GM19239 (cell line): ENCODE results near the gene RPS6KA2.
A peak's percentile ranks its signal among the peaks of the same experiment; 100 is the strongest.

Experiments used
- DNase-seq: peaks from one replicate; pipeline ENCODE4 v3.0.0; 2011; ENCODE audit warnings: low spot score; ENCODE audit not compliant: insufficient read length
- FAIRE-seq: peaks from 2 replicates; lab custom pipeline; 2011; peaks lifted over from hg19 to GRCh38; lab: Jason Lieb, UNC

The RPS6KA2 gene

GRCh38 chr6:166627033-166627874, at the start of gene RPS6KA2:
Gene RPS6KA2 (minus strand): TSS chr6:166627251. CDS start chr6:166627019, 232 bp downstream.
- DNase-seq (peak; percentile 95), FAIRE-seq (peak; percentile 98)

- DNase-seq, result no peak
- no peak for FAIRE-seq
These were observed 49.3 kb upstream of the RPS6KA2 start for GRCh38 chr6:166676270-166676860.

- DNase-seq, result no peak
- no peak for FAIRE-seq
These were observed 48.7 kb upstream of the RPS6KA2 start for GRCh38 chr6:166675736-166676135.

- FAIRE-seq (no peak), DNase-seq (no peak)
These were observed 46.3 kb upstream of the RPS6KA2 start for GRCh38 chr6:166673309-166673708.

- DNase-seq (no peak), FAIRE-seq (no peak)
These were observed 45.7 kb upstream of the RPS6KA2 start for GRCh38 chr6:166672624-166673206.

GRCh38 chr6:166672146-166672545, 45.1 kb upstream of the RPS6KA2 start:
- FAIRE-seq, result no peak
- no peak for DNase-seq

GRCh38 chr6:166671434-166672081, 44.5 kb upstream of the RPS6KA2 start:
- FAIRE-seq, result no peak
- no peak for DNase-seq

GRCh38 chr6:166670894-166671293, 43.8 kb upstream of the RPS6KA2 start:
- DNase-seq (no peak), FAIRE-seq (no peak)

GRCh38 chr6:166670013-166670412, 43.0 kb upstream of the RPS6KA2 start:
- no peak for FAIRE-seq
- DNase-seq, result no peak

- no peak for FAIRE-seq
- no peak for DNase-seq
These were observed 41.0 kb upstream of the RPS6KA2 start for GRCh38 chr6:166667796-166668610.

GRCh38 chr6:166664135-166664534, 37.1 kb upstream of the RPS6KA2 start:
- FAIRE-seq, result no peak
- no peak for DNase-seq

- DNase-seq, result no peak
These were observed 36.5 kb upstream of the RPS6KA2 start for GRCh38 chr6:166663568-166663967.

GRCh38 chr6:166662690-166663089, 35.6 kb upstream of the RPS6KA2 start:
- DNase-seq (no peak), FAIRE-seq (no peak)

More at GRCh38 chr6:166663568-166663967, 36.5 kb upstream of the RPS6KA2 start:
- no peak for FAIRE-seq

GRCh38 chr6:166661327-166662085, 34.5 kb upstream of the RPS6KA2 start:
- DNase-seq (no peak), FAIRE-seq (no peak)

- FAIRE-seq, result no peak
- no peak for DNase-seq
These were observed 33.2 kb upstream of the RPS6KA2 start for GRCh38 chr6:166660157-166660688.

GRCh38 chr6:166659581-166659980, 32.5 kb upstream of the RPS6KA2 start:
- FAIRE-seq, result no peak
- no peak for DNase-seq

- FAIRE-seq, result no peak
- no peak for DNase-seq
These were observed 31.7 kb upstream of the RPS6KA2 start for GRCh38 chr6:166658792-166659150.

- DNase-seq, result no peak
- FAIRE-seq, result no peak
These were observed 31.2 kb upstream of the RPS6KA2 start for GRCh38 chr6:166658115-166658791.

GRCh38 chr6:166657531-166657930, 30.5 kb upstream of the RPS6KA2 start:
- DNase-seq (no peak), FAIRE-seq (no peak)
